Measurements from ENCODE around the gene BRD2.
"Not testable (repeated sequence)": the region's sequence is repeated elsewhere in the genome, so short reads cannot be mapped to it uniquely, and the experiment has no call there.

The BRD2 gene

GRCh38 chr6:32968093-32968866, at the start of gene BRD2:
BRD2 (plus strand) TSS chr6:32968594; CDS start chr6:32972899, 4,305 bp downstream.
- in situ Hi-C loops (cut with MboI; ENCODE audit: low sequenced_read_pairs) = no loop called here

DNA sequence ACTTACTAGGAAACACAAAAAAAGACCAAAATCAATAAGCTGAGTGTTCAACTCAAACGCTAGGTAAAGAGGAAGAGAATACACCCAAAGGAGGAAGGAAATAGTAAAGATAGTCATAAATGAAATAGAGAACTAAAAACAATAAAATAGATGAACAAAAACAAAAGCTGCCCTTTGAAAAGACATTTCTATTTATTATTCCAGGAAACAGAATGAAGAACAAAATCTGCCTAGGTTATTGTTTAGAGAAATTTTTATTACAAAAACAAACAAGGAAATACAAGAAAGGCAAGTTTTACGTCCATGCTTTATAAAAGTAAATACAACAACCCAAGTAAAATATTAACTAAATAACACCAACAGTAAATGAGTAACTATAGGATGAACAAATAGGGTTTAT, 47.7 kb upstream of the BRD2 start:
- in situ Hi-C loops (cut with MboI; ENCODE audit: low sequenced_read_pairs) = no loop called here

DNA sequence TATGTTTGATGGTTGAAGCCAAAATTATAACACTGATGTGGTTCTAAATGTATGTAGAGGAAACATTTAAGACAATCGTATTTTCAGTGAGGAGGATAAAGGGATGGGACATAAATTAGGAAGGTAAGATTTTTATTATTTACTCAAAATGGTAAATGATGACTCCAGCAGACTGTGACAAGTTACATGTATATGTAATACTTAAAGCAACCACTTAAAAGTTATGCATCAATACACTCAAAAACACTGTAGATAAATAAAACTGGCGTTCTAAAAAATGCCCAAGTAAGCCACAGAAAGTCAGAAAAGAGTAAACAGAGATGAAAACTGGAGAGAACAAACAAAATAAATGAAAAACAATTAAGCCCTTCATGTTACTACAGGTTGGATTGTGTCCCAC, 46.3 kb upstream of the BRD2 start:
- in situ Hi-C loops (cut with MboI; ENCODE audit: low sequenced_read_pairs) = no loop called here

- in situ Hi-C loops (cut with MboI; ENCODE audit: low sequenced_read_pairs) = no loop called here
Measured at GRCh38 chr6:32931211-32931610, 37.2 kb upstream of the BRD2 start.

GRCh38 chr6:32932132-32932868, 36.1 kb upstream of the BRD2 start:
- in situ Hi-C loops (cut with MboI; ENCODE audit: low sequenced_read_pairs) = no loop called here

GRCh38 chr6:32933661-32934085, 34.7 kb upstream of the BRD2 start:
- in situ Hi-C loops (cut with MboI; ENCODE audit: low sequenced_read_pairs) = no loop called here

DNA sequence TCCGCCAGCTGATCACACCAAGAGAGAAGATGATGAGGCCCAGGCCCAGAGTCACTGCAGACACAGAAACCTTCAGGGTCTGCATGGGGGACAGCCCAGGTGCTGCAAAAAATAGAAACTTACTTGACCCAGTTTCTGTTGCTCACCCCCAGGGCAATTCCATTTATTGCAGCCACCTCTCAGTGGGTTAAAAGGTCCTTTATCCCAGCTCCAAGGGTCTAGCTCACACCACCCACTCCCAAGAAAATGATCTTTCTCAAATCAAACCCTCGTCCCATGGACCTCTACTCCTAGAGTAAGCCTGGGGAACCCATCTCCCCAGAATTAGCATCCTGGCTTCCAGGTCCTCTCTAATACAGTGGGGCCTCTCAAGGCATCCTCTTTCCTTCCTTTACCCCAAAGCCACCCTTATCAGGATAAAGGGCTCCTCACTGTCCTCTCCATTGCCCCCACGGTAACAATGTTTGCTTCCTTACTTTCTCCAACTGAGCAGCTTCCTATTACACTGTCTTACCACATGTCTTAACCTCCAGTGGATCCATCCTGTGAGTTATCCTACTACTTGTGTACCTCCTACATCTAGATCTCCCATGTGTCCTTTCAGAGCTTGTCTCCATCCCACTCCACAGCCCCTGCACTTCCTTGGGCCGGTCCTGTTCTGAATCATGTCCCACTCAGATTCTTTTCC, 32.7 kb upstream of the BRD2 start:
- in situ Hi-C loops (cut with MboI; ENCODE audit: low sequenced_read_pairs) = no loop called here

DNA sequence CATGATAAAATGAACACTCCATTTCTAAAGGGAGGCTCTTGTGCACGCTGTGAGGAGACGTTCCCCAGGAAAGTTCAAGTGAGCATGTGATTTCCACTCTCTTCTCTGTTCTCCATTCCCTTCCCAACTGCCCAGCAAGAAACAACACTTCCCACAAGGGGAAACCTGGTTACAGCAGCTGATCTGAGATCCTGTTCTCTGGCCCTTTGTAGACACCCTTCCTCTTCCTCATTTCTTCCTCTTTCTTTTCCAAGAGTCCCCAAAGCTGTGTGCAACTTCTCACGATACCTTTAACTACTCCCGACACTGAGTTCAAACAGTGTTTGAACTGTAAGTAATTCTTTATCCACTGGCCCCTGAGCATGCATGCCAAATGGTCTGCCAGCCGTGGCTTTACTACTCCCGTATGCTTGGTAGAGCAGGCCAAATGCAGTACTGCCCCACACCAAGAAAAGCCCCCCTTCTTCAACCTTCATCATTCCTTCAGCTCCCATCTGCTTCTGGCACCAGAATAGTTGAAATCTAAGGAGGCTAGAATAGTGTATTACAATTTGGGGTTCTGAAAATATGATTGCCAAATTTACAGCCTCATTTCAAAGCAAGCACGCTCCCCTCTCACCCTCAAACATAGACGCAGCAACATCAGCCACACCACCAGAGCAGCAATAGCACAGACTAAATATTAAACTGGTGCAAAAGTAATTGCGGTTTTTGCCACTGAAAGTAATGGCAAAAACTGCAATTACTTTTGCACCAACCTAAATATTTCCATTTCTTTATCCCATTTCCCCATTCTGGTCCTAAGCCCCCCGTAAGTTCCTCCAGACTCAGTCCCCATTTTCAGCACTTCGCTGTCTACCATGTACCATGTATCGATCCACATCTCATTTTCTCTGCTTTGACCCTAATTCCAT, 31.9 kb upstream of the BRD2 start:
- in situ Hi-C loops (cut with MboI; ENCODE audit: low sequenced_read_pairs) = no loop called here

DNA sequence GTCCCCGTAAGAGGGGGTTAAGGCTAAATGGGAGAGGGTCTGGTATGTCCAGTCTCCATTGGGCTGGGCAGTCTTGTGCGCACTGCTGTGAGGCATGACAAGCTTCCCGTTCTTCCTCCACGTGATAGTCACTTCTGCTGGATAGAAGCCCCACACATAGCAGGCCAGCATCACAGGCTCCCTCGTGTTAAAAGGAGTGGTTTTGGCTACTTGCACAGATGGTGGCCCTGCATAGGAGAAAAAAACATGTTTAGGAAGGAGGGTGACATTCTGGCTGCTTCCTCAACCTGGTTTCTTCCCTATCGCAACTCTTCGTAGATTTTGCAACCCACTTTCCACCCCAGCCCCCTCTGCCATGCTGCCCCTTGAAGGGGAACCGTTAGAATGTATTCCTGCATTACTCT, 31.2 kb upstream of the BRD2 start:
- in situ Hi-C loops (cut with MboI; ENCODE audit: low sequenced_read_pairs) = no loop called here

DNA sequence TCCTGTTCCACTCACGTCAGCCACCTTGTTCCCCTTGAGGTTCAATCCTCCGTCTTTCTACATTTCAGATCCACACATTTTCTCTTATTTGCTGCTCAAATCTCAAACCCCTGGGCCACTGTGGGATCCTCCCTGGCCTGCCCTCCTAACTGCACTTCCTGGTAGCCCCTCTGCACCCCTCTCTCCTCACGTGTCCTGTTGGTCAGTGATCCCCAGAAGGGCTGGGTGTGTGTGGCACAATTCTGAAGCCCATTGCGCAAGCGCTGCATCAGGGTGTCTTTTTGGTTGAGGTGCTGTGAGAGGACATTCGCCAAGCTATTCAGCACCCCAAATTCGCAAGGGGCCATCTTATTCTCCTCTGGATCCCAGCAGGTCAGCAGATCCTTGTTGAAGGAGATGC, 29.9 kb upstream of the BRD2 start:
- in situ Hi-C loops (cut with MboI; ENCODE audit: low sequenced_read_pairs) = no loop called here

DNA sequence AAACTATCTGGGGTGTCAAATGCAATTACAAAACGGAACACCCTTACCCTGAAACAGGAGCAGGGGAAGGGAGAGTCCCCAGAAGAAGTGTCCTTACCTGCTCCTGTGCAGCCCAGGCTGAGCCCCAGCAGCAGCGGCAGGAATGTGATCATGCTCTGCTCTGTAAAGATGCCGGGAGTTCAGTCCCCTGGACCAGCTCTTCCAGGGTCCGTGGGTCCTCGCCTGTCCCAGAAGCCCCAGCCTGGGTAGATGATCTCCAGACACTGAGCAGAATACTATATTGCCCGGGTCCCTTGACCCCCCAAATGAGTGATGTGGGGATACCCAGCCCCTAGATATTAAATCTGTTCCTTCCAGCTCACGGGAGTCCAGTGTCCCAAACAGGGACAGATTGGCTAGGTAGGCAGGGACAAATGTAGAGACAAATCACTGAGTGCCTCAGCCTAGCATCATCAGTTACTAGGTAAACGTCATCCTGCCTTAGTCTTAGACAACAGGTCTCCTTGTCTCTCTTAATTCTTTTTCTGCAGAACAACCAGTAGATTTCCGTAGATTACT, 27.7 kb upstream of the BRD2 start, which contains the start of gene HLA-DMB:
Gene HLA-DMB, minus strand, starts transcription at position 373 of the 558 bp plus-strand sequence. Its CDS starts 221 bp downstream, at position 152.
- in situ Hi-C loops (cut with MboI; ENCODE audit: low sequenced_read_pairs) = no loop called here

DNA sequence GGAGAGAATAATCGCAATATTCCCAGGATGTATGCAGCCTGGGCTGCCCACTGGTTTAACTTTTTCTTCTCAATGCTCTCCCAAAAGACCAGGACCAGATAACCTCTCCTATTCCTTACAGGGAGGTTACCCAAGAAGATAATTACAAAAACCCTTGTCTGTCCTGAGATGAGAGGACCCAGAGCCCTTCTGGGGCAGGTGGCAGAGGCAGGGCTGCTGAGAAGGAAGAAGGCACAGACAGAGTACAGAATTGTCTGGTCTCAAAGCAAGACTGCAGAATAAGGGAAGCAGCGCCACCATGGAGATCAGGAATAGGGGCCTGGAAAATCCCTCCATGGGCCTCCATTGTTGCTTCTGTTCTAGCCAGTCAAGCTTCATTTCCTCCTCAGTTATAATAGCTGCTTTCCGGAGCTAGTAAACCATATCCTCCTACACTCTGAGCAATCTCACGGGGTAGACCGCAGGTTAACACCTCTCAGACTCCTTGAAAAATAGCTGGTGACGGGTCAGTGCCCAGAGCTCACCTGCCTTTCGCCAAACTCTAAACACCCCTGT, 27.1 kb upstream of the BRD2 start:
- in situ Hi-C loops (cut with MboI; ENCODE audit: low sequenced_read_pairs) = no loop called here

DNA sequence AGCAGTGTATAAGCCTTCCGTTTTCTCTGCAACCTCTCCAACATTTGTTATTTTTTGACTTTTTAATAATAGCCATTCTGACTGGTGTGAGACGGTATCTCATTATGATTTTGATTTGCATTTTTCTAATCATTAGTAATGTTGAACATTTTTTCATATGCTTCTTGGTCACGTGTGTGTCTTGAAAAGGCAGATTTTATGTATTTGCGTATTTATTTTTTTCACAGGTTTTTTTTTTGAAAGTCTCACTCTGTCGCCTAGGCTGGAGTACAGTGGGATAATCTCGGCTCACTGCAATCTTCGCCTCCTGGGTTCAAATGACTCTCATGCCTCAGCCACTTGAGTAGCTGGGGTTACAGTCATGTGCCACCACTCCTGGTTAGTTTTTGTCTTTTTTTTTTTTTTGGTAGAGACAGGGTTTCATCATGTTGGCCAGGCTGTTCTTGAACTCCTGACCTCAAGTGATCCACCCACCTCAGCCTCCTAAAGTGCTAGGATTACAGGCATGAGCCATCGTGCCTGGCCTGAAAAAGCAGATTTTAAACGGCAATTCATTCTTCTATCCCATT, 25.8 kb upstream of the BRD2 start:
- in situ Hi-C loops (cut with MboI; ENCODE audit: low sequenced_read_pairs) = not testable (repeated sequence)

GRCh38 chr6:32943864-32944649, 24.3 kb upstream of the BRD2 start:
- in situ Hi-C loops (cut with MboI; ENCODE audit: low sequenced_read_pairs) = no loop called here

GRCh38 chr6:32945108-32945760, 23.2 kb upstream of the BRD2 start:
- in situ Hi-C loops (cut with MboI; ENCODE audit: low sequenced_read_pairs) = no loop called here

DNA sequence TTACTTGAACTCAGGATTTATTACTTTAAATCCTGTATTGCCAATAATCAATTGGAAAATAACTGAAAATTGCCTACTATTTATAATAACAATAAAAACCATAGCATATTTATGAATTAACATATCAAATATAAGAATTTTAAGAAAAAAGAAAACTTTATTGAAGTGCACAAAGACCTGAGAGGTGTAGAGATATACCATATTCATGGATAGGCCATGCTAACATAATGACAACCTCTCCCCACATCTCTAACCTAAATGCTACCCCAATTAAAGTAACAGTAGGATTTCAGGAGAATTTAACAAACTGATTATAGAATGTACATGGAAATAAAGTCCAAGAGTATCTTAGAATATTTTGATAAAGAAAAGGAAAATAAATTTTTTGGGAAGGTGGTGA, 22.4 kb upstream of the BRD2 start:
- in situ Hi-C loops (cut with MboI; ENCODE audit: low sequenced_read_pairs) = no loop called here

GRCh38 chr6:32946893-32947292, 21.5 kb upstream of the BRD2 start:
- in situ Hi-C loops (cut with MboI; ENCODE audit: low sequenced_read_pairs) = no loop called here

All from HL-60/S4 treated with retinoic acid at 250 ng/mL for 4 days and 3 days (cell line).